Measurements from ENCODE around the gene MAPKAPK5.
"Not testable (repeated sequence)": the region's sequence is repeated elsewhere in the genome, so short reads cannot be mapped to it uniquely, and the experiment has no call there.

The MAPKAPK5 gene

DNA sequence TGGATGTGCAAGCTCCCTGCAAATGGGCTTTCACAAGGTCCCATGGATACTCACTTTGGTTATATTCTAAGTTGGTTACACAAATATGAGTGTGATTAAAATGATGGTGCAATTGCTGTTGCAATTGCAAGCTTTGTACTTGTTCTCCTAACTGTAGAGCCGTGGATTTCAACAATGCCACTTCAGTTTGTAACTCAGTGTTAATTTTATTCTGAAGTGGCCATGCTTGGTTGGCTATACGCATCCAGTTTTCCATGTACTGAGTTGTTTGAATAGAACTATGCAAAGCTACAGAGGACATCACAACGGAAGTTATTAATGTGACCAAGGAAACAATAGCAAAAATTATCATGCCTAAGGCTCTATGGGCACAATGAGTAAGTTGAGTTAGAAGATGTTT lies 25.1 kb upstream of the MAPKAPK5 start:
- H3K27ac ChIP-seq (ENCODE audit: low read length); H3K36me3 ChIP-seq (ENCODE audit: control insufficient read depth in 1 of 2, insufficient read depth in 2 of 2, low read length in 2 of 2); H3K9me3 ChIP-seq (ENCODE audit: control insufficient read depth in 1 of 2, low read length in 2 of 2); H3K4me3 ChIP-seq (ENCODE audit: low read depth in 1 of 2, low read length in 2 of 2); H3K4me1 ChIP-seq (ENCODE audit: control insufficient read depth in 1 of 2, insufficient read depth in 2 of 2, low read length in 2 of 2); H3K27me3 ChIP-seq (ENCODE audit: low read depth, low read length): not testable (repeated sequence)

GRCh38 chr12:111818340-111818739 lies 23.7 kb upstream of the MAPKAPK5 start:
- Histone ChIP-seq H3K27me3 (ENCODE audit: low read depth, low read length) (no peaks in the 10 kb centered on the region), H3K4me1 (ENCODE audit: control insufficient read depth in 1 of 2, insufficient read depth in 2 of 2, low read length in 2 of 2) (peaks cover 0 to 6% of the 10 kb centered on the region in 2 donors), H3K27ac (ENCODE audit: low read length) (no peak overlapping the region), H3K36me3 (ENCODE audit: control insufficient read depth in 1 of 2, insufficient read depth in 2 of 2, low read length in 2 of 2) (no peaks in the 10 kb centered on the region), H3K9me3 (ENCODE audit: control insufficient read depth in 1 of 2, low read length in 2 of 2) (no peaks in the 10 kb centered on the region), H3K4me3 (ENCODE audit: low read depth in 1 of 2, low read length in 2 of 2) (no peak overlapping the region)

- H3K27ac ChIP-seq (ENCODE audit: low read length) = no peak overlapping the region
- H3K9me3 ChIP-seq (ENCODE audit: control insufficient read depth in 1 of 2, low read length in 2 of 2) = no peaks in the 10 kb centered on the region
- no peaks in the 10 kb centered on the region for H3K36me3 ChIP-seq (ENCODE audit: control insufficient read depth in 1 of 2, insufficient read depth in 2 of 2, low read length in 2 of 2)
- peaks cover 0 to 6% of the 10 kb centered on the region in 2 donors for H3K4me1 ChIP-seq (ENCODE audit: control insufficient read depth in 1 of 2, insufficient read depth in 2 of 2, low read length in 2 of 2)
- no peaks in the 10 kb centered on the region for H3K27me3 ChIP-seq (ENCODE audit: low read depth, low read length)
- no peak overlapping the region for H3K4me3 ChIP-seq (ENCODE audit: low read depth in 1 of 2, low read length in 2 of 2)
Observed at GRCh38 chr12:111819191-111820158, 22.6 kb upstream of the MAPKAPK5 start.

DNA sequence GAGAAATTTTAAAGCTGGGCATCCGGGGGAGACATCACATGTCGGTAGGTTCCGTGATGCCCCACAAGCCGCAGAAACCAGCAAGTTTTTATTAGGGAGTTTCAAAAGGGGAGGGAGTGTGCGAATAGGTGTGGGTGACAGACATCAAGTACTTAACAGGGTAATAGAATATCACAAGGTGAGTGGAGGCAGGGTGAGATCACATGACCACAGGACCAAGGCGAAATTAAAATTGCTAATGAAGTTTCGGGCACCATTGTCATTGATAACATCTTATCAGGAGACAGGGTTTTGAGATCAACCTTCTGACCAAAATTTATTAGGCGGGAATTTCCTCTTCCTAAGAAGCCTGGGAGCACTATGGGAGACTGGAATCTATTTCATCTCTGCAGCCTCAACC lies 21.2 kb upstream of the MAPKAPK5 start:
- not testable (repeated sequence) for H3K27me3 ChIP-seq (ENCODE audit: low read depth, low read length); H3K27ac ChIP-seq (ENCODE audit: low read length); H3K36me3 ChIP-seq (ENCODE audit: control insufficient read depth in 1 of 2, insufficient read depth in 2 of 2, low read length in 2 of 2); H3K4me3 ChIP-seq (ENCODE audit: low read depth in 1 of 2, low read length in 2 of 2); H3K9me3 ChIP-seq (ENCODE audit: control insufficient read depth in 1 of 2, low read length in 2 of 2); H3K4me1 ChIP-seq (ENCODE audit: control insufficient read depth in 1 of 2, insufficient read depth in 2 of 2, low read length in 2 of 2)

DNA sequence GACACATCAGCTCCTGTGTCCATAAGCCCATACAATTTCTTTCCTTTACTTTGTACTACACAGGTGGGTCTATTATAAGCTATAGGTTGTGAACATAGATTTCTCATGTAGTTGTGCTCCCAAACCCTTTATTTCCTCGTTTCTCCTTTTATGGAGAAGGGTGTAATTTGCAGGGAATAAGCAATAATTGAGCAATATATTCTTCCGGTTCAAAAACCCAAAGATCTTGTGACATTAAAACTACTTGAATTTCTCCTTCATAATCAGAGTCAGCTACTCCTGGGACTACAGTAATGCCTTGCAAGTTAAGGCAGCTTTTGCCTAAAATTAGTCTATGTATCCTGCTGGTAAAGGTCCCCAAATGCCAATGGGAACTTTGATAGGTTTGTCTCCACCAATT lies 19.1 kb upstream of the MAPKAPK5 start:
- Histone ChIP-seq H3K4me1 (ENCODE audit: control insufficient read depth in 1 of 2, insufficient read depth in 2 of 2, low read length in 2 of 2) (peaks cover 0 to 6% of the 10 kb centered on the region in 2 donors), H3K4me3 (ENCODE audit: low read depth in 1 of 2, low read length in 2 of 2) (no peak overlapping the region), H3K27ac (ENCODE audit: low read length) (no peak overlapping the region)

DNA sequence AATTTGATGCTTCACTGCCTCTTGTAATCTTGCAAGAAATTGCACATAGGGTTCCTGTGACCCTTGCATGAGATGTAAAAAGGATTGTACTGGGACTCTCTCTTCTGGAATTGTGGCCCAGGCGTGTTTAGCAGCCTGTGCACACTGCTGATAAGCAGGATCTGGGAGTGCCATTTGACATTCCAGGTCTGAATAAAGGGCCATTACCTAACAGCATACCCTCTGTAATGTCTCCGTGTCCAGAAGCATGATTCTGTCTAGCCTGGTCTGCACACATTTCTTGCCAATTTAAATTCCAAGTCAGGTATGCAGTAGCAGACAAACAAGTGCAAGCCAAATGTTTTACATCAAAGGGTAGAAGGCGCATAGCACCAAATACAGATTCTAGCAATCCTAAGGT lies 18.1 kb upstream of the MAPKAPK5 start:
- H3K4me1 ChIP-seq (ENCODE audit: control insufficient read depth in 1 of 2, insufficient read depth in 2 of 2, low read length in 2 of 2) = peaks cover 0 to 6% of the 10 kb centered on the region in 2 donors
- H3K36me3 ChIP-seq (ENCODE audit: control insufficient read depth in 1 of 2, insufficient read depth in 2 of 2, low read length in 2 of 2) = no peaks in the 10 kb centered on the region
- no peak overlapping the region for H3K27ac ChIP-seq (ENCODE audit: low read length)
- H3K27me3 ChIP-seq (ENCODE audit: low read depth, low read length) = no peaks in the 10 kb centered on the region
- no peak overlapping the region for H3K4me3 ChIP-seq (ENCODE audit: low read depth in 1 of 2, low read length in 2 of 2)
- no peaks in the 10 kb centered on the region for H3K9me3 ChIP-seq (ENCODE audit: control insufficient read depth in 1 of 2, low read length in 2 of 2)

More for the DNA sequence above, 19.1 kb upstream of the MAPKAPK5 start:
- Histone ChIP-seq H3K9me3 (ENCODE audit: control insufficient read depth in 1 of 2, low read length in 2 of 2) (no peaks in the 10 kb centered on the region), H3K27me3 (ENCODE audit: low read depth, low read length) (no peaks in the 10 kb centered on the region), H3K36me3 (ENCODE audit: control insufficient read depth in 1 of 2, insufficient read depth in 2 of 2, low read length in 2 of 2) (no peaks in the 10 kb centered on the region)

DNA sequence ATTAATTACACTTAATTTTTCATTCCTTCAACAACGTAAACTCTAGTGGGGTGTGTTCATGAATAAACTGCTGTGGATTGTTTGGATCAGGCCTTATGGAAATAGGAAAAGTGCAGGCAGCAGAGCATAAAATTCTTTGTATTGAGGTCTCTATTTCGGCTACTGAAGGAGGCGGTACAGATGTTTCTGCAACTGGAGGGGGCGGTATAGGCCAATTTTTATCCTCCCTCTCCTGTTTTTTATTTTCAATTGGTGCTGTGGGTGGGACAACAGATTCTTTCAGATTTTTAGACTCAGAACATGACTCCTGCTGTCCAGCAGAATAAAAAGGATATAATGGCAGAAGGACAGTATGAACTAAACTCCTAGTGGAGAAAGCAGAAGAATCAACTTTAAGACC lies 17.7 kb upstream of the MAPKAPK5 start:
- H3K9me3 ChIP-seq (ENCODE audit: control insufficient read depth in 1 of 2, low read length in 2 of 2); H3K27me3 ChIP-seq (ENCODE audit: low read depth, low read length); H3K36me3 ChIP-seq (ENCODE audit: control insufficient read depth in 1 of 2, insufficient read depth in 2 of 2, low read length in 2 of 2); H3K4me1 ChIP-seq (ENCODE audit: control insufficient read depth in 1 of 2, insufficient read depth in 2 of 2, low read length in 2 of 2); H3K27ac ChIP-seq (ENCODE audit: low read length); H3K4me3 ChIP-seq (ENCODE audit: low read depth in 1 of 2, low read length in 2 of 2): not testable (repeated sequence)

DNA sequence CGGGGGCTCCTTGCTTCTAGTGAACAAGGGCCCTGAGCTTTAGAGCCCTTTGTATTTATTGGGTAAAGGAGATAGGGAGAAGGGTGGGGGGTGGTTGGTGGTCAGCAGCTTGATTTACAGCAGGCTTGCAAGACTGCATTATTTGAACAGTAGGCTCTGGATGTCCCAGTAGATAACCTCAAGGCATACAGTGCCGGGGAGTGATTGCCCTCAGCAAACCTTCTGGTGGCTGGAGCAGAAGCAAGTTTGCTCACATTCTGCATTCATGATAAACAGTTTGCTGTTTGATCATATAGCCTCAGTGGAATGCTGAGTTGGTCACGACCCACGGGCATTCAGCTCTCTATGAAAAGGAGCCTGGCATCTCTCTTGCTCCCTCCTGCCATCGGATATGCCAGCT lies 16.5 kb upstream of the MAPKAPK5 start:
- no peaks in the 10 kb centered on the region for H3K9me3 ChIP-seq (ENCODE audit: control insufficient read depth in 1 of 2, low read length in 2 of 2)
- H3K36me3 ChIP-seq (ENCODE audit: control insufficient read depth in 1 of 2, insufficient read depth in 2 of 2, low read length in 2 of 2) = no peaks in the 10 kb centered on the region
- H3K4me1 ChIP-seq (ENCODE audit: control insufficient read depth in 1 of 2, insufficient read depth in 2 of 2, low read length in 2 of 2) = no peaks in the 10 kb centered on the region
- no peaks in the 10 kb centered on the region for H3K27me3 ChIP-seq (ENCODE audit: low read depth, low read length)
- no peak overlapping the region for H3K27ac ChIP-seq (ENCODE audit: low read length)
- H3K4me3 ChIP-seq (ENCODE audit: low read depth in 1 of 2, low read length in 2 of 2) = no peak overlapping the region

DNA sequence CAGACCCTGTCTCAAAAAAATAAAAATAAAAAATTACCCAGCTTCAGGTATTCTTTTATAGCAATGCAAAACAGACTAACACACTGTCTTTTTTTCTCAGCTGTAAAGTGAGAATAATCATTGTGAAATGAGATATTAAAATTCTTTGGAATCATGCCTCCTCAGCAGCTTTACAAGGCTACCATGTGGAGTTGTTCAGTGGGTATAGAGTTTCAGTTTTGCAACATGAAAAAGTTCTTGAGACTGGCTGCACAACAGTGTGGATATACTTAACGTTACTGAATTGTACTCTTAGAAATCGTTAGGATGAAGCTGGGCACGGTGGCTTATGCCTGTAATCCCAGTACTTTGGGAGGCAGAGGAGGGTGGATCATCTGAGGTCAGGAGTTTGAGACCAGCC lies 15.7 kb upstream of the MAPKAPK5 start:
- Histone ChIP-seq H3K36me3 (ENCODE audit: control insufficient read depth in 1 of 2, insufficient read depth in 2 of 2, low read length in 2 of 2) (no peaks in the 10 kb centered on the region), H3K27ac (ENCODE audit: low read length) (no peak overlapping the region), H3K27me3 (ENCODE audit: low read depth, low read length) (no peaks in the 10 kb centered on the region), H3K4me3 (ENCODE audit: low read depth in 1 of 2, low read length in 2 of 2) (no peak overlapping the region), H3K9me3 (ENCODE audit: control insufficient read depth in 1 of 2, low read length in 2 of 2) (no peaks in the 10 kb centered on the region), H3K4me1 (ENCODE audit: control insufficient read depth in 1 of 2, insufficient read depth in 2 of 2, low read length in 2 of 2) (no peaks in the 10 kb centered on the region)

DNA sequence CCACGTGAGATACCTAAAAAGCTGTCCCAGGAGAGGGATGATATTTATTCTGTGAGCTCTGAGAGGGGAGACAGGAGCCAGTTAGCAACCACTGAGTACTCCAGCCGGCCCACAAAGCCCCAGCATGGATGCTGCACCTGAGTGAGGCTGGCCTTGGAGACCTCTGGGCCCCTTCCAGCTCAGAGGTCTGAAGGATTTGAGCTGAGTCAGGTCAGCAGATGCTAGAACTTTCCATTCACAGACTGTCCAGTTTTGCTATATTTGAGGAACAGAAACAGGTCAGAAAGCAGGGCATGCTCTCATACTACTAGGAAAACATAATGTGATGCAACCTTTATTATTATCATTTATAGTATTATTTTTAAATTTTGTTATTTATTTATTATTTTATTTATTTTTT lies 15.0 kb upstream of the MAPKAPK5 start:
- Histone ChIP-seq H3K36me3 (ENCODE audit: control insufficient read depth in 1 of 2, insufficient read depth in 2 of 2, low read length in 2 of 2) (no peaks in the 10 kb centered on the region), H3K27ac (ENCODE audit: low read length) (no peak overlapping the region), H3K27me3 (ENCODE audit: low read depth, low read length) (no peaks in the 10 kb centered on the region), H3K4me1 (ENCODE audit: control insufficient read depth in 1 of 2, insufficient read depth in 2 of 2, low read length in 2 of 2) (no peaks in the 10 kb centered on the region), H3K9me3 (ENCODE audit: control insufficient read depth in 1 of 2, low read length in 2 of 2) (no peaks in the 10 kb centered on the region), H3K4me3 (ENCODE audit: low read depth in 1 of 2, low read length in 2 of 2) (no peak overlapping the region)

- Histone ChIP-seq H3K27ac (ENCODE audit: low read length) (no peak overlapping the region), H3K4me3 (ENCODE audit: low read depth in 1 of 2, low read length in 2 of 2) (no peak overlapping the region), H3K4me1 (ENCODE audit: control insufficient read depth in 1 of 2, insufficient read depth in 2 of 2, low read length in 2 of 2) (no peaks in the 10 kb centered on the region), H3K36me3 (ENCODE audit: control insufficient read depth in 1 of 2, insufficient read depth in 2 of 2, low read length in 2 of 2) (no peaks in the 10 kb centered on the region), H3K27me3 (ENCODE audit: low read depth, low read length) (no peaks in the 10 kb centered on the region), H3K9me3 (ENCODE audit: control insufficient read depth in 1 of 2, low read length in 2 of 2) (no peaks in the 10 kb centered on the region)
Observed at GRCh38 chr12:111827907-111828306, 14.1 kb upstream of the MAPKAPK5 start.

All from muscle layer of duodenum (tissue), 2 donors.